NCI-H345 (cell line): ENCODE data around the gene C10orf53.

Experiments
- DNase-seq: peaks from one replicate; lab custom pipeline; 2025; lab: John Stamatoyannopoulos, UW

The C10orf53 gene

GRCh38 chr10:49737474-49738201, 58.2 kb downstream of the C10orf53 start:
- no peak for DNase-seq

- no peak for DNase-seq
Measured at GRCh38 chr10:49738616-49739360, 59.3 kb downstream of the C10orf53 start.

GRCh38 chr10:49739426-49739825, 60.0 kb downstream of the C10orf53 start:
- no peak for DNase-seq

- no peak for DNase-seq
Measured at GRCh38 chr10:49740346-49741107, 61.1 kb downstream of the C10orf53 start.

GRCh38 chr10:49741108-49741995, 61.9 kb downstream of the C10orf53 start:
- DNase-seq, result no peak

GRCh38 chr10:49742683-49743463, 63.4 kb downstream of the C10orf53 start:
- no peak for DNase-seq

- DNase-seq, result no peak
Measured at GRCh38 chr10:49743464-49744075, 64.1 kb downstream of the C10orf53 start.

- DNase-seq, result no peak
Measured at GRCh38 chr10:49744091-49744685, 64.7 kb downstream of the C10orf53 start.

GRCh38 chr10:49744924-49745605, 65.6 kb downstream of the C10orf53 start:
- DNase-seq, result no peak

- no peak for DNase-seq
Measured at GRCh38 chr10:49745756-49746155, 66.3 kb downstream of the C10orf53 start.

GRCh38 chr10:49746626-49747302, 67.3 kb downstream of the C10orf53 start:
- DNase-seq, result no peak
